Activated B cell treated with CpG ODN at 0.5 μM for 24 hours (primary cell): ENCODE data around the gene HSD17B7. TPM values are rescaled to one million over a fixed set of nuclear protein-coding genes. Genes with fewer than 3 reads are reported as not detected.

ENCODE experiments used
- ATAC-seq: fragments of 200-7000 bp; cut with Tn5 transposase; one replicate; pipeline ENCODE4 v1.10.0; 2021; ENCODE audit warnings: low read depth, mild to moderate bottlenecking, moderate library complexity
- CTCF ChIA-PET: fragments of 350-600 bp; sonication (Branson Sonifier 250); formaldehyde crosslinking; loops from one replicate; lab custom pipeline; 2021; ENCODE audit warnings: antibody characterized with exemption; lab: Charles Lee
- POLR2A ChIA-PET: fragments of 350-600 bp; sonication (Branson Sonifier 250); formaldehyde crosslinking; loops from one replicate; lab custom pipeline; 2021; ENCODE audit warnings: antibody characterized with exemption; lab: Charles Lee
- DNase-seq: peaks from one replicate; pipeline ENCODE4 v3.0.0; 2022
- H3K27ac Mint-ChIP-seq: one replicate; pipeline ENCODE4 v1.8.0; 2020; ENCODE audit warnings: mixed read lengths
- H3K27me3 Mint-ChIP-seq: one replicate; pipeline ENCODE4 v1.8.0; 2021; ENCODE audit warnings: mixed read lengths
- H3K36me3 Mint-ChIP-seq: one replicate; pipeline ENCODE4 v1.8.0; 2021; ENCODE audit warnings: low read depth, mixed read lengths
- H3K4me1 Mint-ChIP-seq: one replicate; pipeline ENCODE4 v1.8.0; 2021; ENCODE audit warnings: mixed read lengths
- H3K4me3 Mint-ChIP-seq: one replicate; pipeline ENCODE4 v1.8.0; 2020; ENCODE audit warnings: mild to moderate bottlenecking, mixed read lengths
- H3K9me3 Mint-ChIP-seq: one replicate; pipeline ENCODE4 v1.8.0; 2020; ENCODE audit warnings: mixed read lengths
- intact Hi-C: fragments of 100-400 bp; cut with micrococcal nuclease; formaldehyde crosslinking; loops from one replicate; pipeline ENCODE4 v1.15.1; 2024
- total RNA-seq: library from RNA; stranded (reverse); gene quantifications from 2 replicates; pipeline ENCODE4 v1.2.3, GENCODE V29; 2022
- TF ChIP-seq, protein P1 (sequence below): fragments of 200-600 bp; IDR thresholded peaks from one replicate; pipeline ENCODE4 v1.8.0; 2022; ENCODE audit warnings: antibody characterized with exemption, mild to moderate bottlenecking

Gene HSD17B7
- total RNA-seq, 1 donor from 2014 or later = 32.6 TPM

DNA sequence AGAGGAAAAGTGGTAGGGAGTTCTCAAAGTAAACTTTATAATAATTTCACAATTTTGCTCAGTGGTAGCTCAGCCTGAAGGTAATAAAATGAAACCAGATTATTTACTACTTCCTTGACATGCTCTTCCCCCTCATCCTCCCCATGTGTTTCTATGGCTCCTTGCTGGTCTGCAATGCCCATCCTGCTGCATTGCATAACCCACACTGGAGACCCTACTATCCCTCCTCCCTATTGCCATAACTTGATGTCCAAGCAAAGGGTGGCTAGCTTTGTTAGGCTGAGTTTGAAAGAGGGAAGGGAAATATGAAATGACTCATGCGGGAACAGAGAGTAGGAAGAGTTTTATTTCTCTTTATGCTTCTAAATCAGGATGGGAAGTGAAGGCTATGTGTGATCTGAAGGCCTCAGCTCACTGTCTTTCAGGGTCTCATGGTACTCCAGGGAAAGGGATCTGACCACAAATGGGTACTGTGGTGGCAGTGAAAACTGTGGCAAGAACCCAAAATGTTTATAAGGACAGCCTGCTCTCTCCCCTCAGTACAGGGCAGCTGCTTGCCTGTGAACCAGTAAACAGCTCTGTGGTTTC is 36.4 kb upstream of the HSD17B7 start:
- intact Hi-C loops = no loop called here
- H3K4me1 Mint-ChIP-seq = no peaks in the 10 kb centered on the region
- CTCF ChIA-PET = no interaction called here

DNA sequence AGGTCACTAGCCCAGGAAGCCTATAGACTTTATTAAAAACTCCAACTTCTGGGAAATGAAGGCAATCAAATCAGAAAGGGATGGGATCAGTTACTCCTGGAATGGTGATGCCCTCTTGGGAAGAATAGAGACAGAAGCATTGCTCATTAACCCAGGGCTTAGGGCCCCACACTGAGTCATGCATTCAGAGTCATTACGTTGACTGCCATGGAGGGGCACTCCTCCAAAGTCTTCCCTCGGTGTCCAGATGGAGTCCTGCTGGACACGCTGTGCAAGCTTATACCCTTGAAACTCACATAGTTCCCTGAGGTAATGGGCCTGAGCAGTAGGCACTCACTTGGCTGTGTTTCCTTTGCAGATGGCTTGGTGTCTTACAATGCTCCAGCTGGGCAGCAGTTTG is 35.2 kb upstream of the HSD17B7 start:
- TF ChIP-seq, protein P1, sequence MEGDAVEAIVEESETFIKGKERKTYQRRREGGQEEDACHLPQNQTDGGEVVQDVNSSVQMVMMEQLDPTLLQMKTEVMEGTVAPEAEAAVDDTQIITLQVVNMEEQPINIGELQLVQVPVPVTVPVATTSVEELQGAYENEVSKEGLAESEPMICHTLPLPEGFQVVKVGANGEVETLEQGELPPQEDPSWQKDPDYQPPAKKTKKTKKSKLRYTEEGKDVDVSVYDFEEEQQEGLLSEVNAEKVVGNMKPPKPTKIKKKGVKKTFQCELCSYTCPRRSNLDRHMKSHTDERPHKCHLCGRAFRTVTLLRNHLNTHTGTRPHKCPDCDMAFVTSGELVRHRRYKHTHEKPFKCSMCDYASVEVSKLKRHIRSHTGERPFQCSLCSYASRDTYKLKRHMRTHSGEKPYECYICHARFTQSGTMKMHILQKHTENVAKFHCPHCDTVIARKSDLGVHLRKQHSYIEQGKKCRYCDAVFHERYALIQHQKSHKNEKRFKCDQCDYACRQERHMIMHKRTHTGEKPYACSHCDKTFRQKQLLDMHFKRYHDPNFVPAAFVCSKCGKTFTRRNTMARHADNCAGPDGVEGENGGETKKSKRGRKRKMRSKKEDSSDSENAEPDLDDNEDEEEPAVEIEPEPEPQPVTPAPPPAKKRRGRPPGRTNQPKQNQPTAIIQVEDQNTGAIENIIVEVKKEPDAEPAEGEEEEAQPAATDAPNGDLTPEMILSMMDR = no peak
- intact Hi-C loops = no loop called here
- ChIA-PET POLR2A (no interaction called here), CTCF (no interaction called here)
- ATAC-seq (no peak), DNase-seq (no peak)
- H3K9me3 Mint-ChIP-seq = no peaks in the 10 kb centered on the region
- H3K27ac Mint-ChIP-seq = no peak overlapping the region
- no peaks in the 10 kb centered on the region for H3K36me3 Mint-ChIP-seq
- no peak overlapping the region for H3K4me3 Mint-ChIP-seq
- no peaks in the 10 kb centered on the region for H3K27me3 Mint-ChIP-seq
- no peaks in the 10 kb centered on the region for H3K4me1 Mint-ChIP-seq

More for the DNA sequence above, 36.4 kb upstream of the HSD17B7 start:
- POLR2A ChIA-PET = no interaction called here
- TF ChIP-seq, protein P1 = no peak
- Mint-ChIP-seq H3K27ac (no peak overlapping the region), H3K27me3 (peaks cover 6% of the 10 kb centered on the region), H3K9me3 (no peaks in the 10 kb centered on the region), H3K36me3 (no peaks in the 10 kb centered on the region), H3K4me3 (no peak overlapping the region)
- ATAC-seq (no peak), DNase-seq (no peak)

DNA sequence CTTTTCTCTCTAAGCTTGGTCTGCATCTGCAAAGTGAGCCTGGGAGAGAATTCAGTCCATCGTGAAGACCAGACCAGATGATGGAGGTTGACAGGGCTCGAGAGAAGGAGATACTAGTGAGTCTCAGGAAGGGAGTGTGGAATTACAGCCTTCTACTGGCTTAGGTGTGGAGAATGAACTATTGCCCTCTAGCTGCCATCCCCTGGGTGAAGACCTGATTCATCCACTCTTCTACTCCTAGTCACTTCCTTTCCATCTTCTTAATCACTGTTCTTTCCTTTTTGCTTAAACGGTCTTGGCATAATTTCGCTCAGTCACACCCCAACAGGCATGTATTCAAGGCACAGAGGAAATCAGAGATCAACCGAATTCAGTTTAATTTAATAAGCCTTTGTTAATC is 34.0 kb upstream of the HSD17B7 start:
- CTCF ChIA-PET = no interaction called here
- H3K27me3 Mint-ChIP-seq = no peaks in the 10 kb centered on the region
- H3K4me3 Mint-ChIP-seq = no peak overlapping the region
- DNase-seq (no peak), ATAC-seq (no peak)
- TF ChIP-seq, protein P1 = no peak
- intact Hi-C loops = no loop called here
- no peaks in the 10 kb centered on the region for H3K9me3 Mint-ChIP-seq
- H3K36me3 Mint-ChIP-seq = no peaks in the 10 kb centered on the region
- POLR2A ChIA-PET = no interaction called here
- no peaks in the 10 kb centered on the region for H3K4me1 Mint-ChIP-seq
- H3K27ac Mint-ChIP-seq = no peak overlapping the region

GRCh38 chr1:162757476-162757875 is 33.0 kb upstream of the HSD17B7 start:
- Mint-ChIP-seq H3K4me1 (no peaks in the 10 kb centered on the region), H3K36me3 (no peaks in the 10 kb centered on the region), H3K9me3 (no peaks in the 10 kb centered on the region), H3K4me3 (no peak overlapping the region), H3K27me3 (no peaks in the 10 kb centered on the region), H3K27ac (no peak overlapping the region)
- intact Hi-C loops = no loop called here
- no peak for DNase-seq
- ChIA-PET CTCF (no interaction called here), POLR2A (no interaction called here)
- TF ChIP-seq, protein P1 = no peak
- no peak for ATAC-seq

- ChIA-PET POLR2A (no interaction called here), CTCF (no interaction called here)
- intact Hi-C loops = no loop called here
- Mint-ChIP-seq H3K27me3 (peaks cover 2% of the 10 kb centered on the region), H3K4me1 (no peaks in the 10 kb centered on the region), H3K27ac (no peak overlapping the region), H3K9me3 (no peaks in the 10 kb centered on the region), H3K36me3 (no peaks in the 10 kb centered on the region), H3K4me3 (no peak overlapping the region)
- TF ChIP-seq, protein P1 = no peak
- DNase-seq = no peak
- no peak for ATAC-seq
Observed at GRCh38 chr1:162765788-162766187, 24.7 kb upstream of the HSD17B7 start.
